ENCODE measurements around the gene P2RY14.

P2RY14 gene

GRCh38 chr3:151171145-151171757 is 107.1 kb downstream of the P2RY14 start:
- peak; percentile 6 for DNase-seq

- DNase-seq = peak; percentile 48
Measured at GRCh38 chr3:151169948-151170679, 108.2 kb downstream of the P2RY14 start.

DNA sequence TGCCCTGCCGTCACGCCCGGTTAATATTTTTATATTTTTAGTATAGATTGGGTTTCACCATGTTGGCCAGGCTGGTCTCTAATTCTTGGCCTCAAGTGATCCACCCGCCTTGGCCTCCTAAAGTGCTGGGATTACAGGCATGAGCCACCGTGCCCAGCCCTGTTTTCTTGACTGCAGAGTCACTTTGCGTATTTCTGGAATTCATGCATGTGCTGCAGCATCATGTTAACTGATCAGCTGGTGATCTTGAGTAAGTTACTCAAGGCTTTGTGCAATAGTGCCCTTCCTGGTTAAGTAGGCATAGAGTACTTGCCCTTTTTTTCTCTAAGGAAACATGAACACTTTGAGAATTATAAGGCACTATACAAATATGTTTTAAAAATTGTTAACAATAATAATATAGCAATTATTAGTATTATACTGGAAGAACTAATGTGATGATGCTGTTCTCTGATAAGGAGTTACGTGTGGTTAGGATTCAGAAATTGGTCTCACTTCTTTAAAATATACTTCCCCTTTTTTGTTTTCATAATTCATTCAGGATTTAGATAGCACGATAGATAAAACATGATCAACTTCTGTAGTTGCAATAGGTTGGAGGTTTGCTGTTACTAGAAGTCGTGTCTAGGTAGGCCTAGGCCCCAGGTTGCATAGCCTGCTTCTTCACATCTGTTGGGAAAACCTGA is 108.9 kb downstream of the P2RY14 start:
- DNase-seq = no peak

GRCh38 chr3:151168269-151169094 is 109.9 kb downstream of the P2RY14 start:
- peak; percentile 80 for DNase-seq

DNA sequence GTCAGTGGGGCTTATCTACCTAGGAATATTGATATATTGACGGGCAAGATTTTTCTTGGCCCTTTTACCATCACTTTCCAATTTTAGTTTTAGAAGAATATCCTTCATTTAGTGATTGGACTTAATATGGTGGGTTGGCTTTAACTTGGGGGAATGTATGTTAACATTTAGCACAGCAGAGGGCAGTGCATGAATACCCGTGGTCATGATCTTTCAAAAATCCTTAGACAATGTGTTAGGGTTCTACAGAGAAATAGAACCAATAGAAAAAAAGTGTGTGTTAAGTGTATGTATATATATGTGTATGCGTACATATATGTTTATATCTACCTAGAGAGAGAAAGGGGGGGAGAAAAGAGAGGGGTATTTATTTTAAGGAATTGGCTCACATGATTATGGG is 112.2 kb downstream of the P2RY14 start:
- DNase-seq = no peak

DNA sequence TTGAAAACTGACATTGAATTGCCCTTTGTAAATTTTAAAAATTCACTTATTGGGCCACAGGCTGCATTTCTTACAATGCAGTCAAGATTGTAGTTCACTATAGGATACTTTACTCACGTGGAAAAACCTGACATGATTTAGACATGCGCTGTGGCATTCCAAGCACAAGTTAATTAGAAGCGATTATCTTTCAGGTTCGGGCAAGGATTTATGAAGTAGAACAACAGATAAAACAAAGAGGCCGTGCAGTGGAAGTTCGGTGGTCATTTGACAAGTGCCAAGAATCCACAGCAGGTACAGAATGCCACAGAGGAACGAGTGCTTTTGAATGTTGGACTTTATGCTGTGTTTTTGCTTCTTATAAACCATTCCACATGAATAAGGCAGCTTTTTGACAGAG is 113.1 kb downstream of the P2RY14 start:
- DNase-seq = no peak

Data from stimulated activated naive CD4-positive, alpha-beta T cell treated with Interleukin-2 at 50 U/mL for 16 hours (primary cell).